COR-L47 (cell line): ENCODE results near the gene GP1BA.
"Not testable (repeated sequence)": the region's sequence is repeated elsewhere in the genome, so short reads cannot be mapped to it uniquely, and the experiment has no call there.

Source experiments
- DNase-seq: peaks from one replicate; lab custom pipeline; 2025; lab: John Stamatoyannopoulos, UW

The GP1BA gene

DNA sequence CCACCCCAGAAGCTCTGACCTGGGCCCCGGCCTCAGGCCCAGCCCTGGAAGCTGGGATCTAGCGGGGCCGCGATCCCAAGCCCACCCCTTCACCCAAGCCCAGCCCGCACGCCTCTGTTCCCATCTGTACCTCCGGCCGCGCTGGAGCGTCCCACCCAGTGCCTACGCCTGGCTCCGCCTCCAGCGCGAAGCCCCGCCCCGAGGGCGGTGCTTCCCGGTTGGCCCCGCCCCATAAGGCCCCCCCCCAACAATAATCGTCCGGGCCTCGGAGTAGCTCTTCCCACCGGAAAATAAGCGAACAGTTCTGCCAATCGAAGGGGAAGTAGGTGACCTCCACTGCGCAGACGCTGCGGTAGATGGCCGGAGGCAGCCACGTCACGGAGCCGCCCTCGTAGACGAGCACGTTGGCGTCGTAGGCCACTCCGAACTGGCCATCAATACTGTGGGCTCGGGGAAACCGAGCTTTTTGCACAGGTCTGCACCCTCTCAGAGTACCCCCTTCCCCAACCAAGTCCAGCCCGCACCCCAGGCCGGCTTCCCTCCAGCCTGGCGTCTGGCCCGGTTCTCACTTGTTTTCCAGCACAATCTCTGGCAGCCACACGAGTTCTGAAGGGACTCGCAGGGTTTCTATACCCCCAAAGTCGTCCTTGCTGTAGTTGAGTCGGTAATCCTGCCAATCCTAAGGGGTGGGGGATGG is 30.3 kb upstream of the GP1BA start:
- DNase-seq: no peak

DNA sequence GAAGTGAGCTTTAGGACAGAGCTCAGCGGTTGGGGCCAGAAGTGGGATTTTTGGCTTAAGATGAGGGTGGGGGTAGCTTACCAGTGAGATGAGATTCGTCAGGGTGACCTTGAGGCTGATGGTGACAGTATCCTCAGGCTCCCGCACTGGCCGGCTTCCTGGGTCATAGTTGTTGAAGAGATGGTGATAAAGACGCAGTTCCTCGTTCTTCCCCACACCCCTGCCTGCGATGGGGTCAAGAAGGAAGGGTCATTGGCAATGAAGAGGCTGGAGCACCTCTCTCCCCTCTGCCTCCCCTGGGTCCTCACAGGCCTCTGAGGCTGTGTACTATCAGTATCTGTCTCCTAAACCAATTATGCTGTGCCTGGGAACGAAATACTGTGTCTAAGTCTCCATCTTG is 29.5 kb upstream of the GP1BA start:
- no peak for DNase-seq

DNA sequence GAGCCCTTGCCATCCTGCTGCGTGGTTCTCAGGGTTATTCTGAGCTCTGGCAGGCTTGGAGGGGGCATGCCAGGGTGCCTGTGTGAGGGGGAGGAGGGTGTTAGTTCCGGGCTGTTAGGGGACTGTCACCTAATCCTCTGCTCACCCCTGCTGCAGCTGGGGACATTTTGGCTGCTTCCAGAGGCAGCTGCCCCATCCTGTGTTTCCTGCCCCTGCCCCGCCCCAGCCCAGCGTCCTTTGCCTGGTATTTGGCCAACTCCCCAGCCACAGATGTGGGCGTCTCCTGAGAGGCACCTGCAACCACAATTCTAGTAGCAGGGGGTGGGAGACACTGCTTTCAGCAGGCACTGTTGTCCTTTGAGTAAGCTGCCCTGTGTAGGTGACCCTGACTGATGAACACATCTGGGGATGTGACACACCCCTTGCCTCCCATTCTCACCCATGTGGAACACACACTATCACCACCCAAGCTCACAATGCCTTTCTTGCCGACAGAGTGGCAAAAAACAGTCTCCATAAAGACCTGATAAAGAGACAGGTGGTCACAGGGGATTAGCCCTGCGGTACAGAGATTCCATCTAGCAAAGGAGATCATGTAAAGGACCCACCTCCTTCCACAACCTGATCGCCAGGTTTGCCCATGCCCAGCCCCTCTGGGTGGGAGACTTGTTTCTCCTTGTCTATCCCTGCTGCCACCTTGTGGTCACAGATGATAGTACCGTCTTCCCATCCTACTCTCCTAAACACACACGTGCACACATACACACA is 28.8 kb upstream of the GP1BA start, which contains the start of gene CHRNE:
Gene CHRNE, minus strand, starts transcription at position 48 of the 768 bp plus-strand sequence. Its CDS starts 35 bp downstream, at position 13.
- DNase-seq: peak; percentile 52

DNA sequence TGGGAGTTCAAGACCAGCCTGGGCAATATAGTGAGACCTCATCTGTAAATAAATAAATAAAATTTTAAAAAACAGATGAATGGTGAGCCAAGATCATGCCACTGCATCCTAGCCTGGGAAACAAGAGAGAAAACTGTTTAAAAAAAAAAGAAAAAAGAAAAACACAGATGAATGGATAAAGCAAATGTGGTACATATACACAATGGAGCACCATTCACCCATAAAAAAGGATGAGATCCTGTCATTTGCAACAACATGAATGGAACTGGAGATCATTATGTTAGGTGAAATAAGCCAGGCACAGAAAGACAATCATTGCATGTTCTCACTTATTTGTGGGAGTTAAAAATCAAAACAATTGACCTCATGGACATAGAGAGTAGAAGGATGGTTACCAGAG is 25.4 kb upstream of the GP1BA start:
- not testable (repeated sequence) for DNase-seq

DNA sequence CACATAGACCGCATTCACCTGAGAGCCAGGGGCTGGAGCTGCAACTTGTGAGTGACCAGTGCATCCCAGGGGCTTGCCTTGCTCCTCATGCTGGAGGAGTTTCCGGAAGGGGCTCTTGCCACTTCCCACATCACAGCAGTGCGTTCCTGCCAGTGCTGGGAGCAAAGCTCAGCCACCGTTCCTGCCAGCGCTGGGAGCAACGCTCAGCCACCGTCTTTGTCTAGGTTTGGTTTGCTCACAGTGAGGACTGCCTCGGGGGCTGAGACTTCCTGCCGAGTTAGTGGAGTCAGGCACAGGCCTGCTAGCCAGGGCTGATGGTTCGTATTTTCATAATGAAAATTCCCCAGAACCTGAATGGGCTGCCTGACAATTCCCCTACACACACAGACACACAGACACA is 23.8 kb upstream of the GP1BA start:
- DNase-seq: peak; percentile 21

DNA sequence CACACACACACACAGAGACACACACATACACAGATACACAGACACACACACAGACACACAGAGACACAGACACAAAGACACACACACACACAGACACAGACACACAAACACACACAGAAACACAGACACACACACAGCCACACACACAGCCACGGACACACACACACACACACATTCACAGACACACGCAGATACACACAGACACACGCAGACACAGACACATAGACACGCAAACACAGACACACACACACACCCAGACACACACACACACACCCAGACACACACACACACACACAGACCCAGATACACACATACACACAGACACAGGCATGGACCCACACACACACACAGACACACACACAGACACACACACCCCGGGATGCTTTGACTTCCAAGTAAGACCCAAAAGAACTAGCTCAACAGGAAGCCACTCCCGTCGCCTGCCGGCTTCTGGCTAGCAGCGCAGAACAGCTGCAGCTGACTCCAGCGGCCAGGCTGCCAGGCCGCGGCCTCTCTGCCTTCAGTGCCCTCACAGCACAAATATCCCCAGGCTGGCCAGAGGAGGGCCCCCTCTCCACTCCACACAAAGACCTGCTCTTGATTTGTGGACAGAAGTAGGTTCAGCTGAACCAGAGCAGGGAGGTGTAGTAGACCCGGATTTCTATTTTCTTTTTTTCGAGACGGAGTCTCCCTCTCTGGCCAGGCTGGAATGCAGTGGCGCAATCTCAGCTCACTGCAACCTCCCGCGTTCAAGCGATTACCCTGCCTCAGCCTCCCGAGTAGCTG is 23.2 kb upstream of the GP1BA start:
- peak; percentile 46 for DNase-seq

DNA sequence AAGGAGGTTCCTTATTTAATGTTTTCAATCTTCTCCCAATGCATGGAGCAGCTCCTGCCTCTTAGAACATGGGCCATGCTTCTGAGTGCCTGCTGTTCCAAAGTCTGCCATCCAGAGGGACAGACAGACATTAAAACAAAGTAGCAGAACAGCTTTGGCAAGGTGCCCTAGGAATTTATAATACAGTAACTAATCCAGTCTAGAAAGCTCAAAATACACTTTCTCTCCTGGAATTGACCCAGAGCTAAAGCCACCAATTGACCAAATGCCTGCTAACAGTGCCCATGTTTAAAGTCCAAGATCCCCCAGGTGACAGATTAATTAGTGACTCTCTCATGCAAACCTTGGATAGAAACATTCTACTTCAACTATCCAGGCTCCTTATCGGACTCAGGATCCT is 18.1 kb upstream of the GP1BA start:
- DNase-seq: no peak

DNA sequence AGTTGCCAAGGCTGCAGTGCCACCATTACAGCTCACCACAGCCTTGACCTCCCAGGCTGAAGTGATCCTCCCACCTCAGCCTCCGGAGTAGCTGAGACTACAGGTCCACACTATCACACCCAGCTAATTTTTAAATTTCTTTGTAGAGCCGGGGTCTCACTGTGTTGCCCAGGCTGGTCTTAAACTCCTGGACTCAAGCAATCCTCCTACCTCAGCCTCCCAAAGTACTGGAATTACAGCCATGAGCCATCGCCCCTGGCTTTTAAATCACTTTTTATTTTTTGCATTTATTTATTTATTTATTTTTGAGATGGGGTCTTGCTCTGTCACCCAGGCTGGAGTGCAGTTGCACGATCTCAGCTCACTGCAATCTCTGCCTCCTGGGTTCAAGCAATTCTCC is 17.5 kb upstream of the GP1BA start:
- DNase-seq: not testable (repeated sequence)

DNA sequence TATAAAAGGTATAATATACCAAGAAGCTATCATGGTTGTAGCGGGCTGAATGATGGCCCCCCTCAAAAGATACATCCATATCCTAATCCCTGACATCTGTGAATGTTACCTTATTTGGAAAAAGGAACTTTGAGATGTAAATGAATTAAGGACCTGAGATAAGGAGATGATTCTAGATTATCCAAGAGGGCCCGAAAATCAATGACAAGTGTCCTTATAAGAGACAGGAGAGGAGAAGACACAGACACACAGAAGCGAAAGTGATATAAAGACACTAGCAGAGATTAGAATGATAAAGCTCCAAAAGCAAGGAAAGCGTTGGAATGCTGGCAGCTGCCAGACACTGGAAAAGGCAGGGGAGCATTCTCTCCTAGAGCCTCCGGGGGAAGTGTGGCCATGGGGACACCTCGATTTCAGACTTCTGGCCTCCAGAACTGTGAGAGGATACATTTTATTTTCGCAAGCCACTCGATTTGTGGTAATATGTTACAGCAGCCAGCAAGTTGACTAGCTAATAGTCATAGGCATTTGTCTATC is 12.5 kb upstream of the GP1BA start:
- DNase-seq: no peak

DNA sequence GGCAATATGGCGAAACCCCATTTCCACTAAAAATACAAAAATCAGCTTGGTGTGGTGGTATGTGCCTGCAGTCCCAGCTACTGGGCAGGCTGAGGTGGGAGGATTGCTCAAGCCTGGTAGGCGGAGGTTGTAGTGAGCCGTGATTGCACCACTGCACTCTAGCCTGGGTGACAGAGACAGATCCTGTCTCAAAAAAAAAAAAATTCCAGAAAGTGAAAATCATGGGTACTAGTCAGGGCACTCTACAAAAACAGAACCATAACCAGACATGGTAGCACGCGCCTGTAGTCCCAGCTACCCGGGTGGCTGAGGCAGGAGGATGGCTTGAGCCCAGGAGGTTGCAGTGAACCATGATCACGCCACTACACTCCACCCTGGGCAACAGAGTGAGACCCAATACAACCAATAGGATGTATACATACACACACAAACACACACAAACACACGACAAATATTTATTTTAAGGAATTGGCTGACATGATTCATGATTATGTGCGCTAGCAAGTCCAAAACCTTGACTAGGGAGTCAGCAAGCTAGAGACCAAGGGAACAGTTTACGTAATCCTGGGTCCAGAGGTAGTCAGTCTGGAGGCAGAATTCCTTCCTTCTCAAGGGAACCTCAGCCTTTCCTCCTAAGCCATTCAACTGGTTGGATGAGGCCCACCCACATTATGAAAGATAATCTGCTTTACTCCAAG is 11.6 kb upstream of the GP1BA start:
- no peak for DNase-seq

DNA sequence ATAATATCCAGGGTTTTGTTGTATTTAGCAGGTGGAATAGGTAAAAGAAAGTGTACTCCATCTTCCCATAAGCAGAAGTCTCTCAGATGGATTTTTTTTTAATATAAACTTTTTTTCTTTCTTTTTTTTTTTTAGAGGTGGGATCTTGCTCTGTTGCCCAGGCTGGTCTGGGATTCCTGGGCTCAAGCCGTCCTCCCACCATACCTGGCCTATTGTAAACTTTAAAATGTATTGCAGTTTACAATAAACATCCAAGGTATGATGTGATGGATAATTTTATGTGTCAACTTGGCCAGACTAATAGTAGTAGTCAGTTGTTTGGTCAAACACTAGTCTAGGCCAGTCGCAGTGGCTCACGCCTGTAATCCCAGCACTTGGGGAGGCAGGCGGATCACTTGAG is 10.8 kb upstream of the GP1BA start:
- DNase-seq: no peak

DNA sequence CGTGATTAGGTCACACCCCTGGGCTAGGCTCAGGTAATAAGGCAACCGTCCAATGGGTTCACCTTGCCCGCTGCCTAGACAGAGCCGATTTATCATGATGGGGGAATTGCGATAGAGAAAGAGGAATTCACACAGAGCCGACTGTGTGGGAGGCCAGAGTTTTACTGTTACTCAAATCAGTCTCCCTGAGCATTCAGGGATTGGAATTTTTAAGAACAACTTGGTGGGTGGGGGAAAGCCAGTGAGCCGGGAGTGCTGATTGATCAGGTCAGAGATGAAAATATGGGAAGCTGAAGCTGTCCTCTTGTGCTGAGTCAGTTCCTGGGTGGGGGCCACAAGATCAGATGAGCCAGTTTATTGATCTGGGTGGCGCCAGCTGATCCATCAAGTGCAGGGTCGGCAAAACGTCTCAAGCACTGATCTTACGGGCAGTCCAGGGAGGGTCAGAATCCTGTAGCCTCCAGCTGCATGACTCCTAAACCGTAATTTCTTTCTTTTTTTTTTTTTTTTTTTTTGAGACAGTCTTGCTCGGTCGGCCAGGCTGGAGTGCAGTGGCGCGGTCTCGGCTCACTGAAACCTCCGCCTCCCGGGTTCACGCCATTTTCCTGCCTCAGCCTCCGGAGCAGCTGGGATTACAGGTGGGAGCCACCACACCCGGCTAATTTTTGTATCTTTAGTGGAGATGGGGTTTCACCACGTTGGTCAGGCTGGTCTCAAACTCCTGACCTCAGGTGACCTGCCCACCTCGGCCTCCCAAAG is 5.3 kb upstream of the GP1BA start:
- DNase-seq: not testable (repeated sequence)

DNA sequence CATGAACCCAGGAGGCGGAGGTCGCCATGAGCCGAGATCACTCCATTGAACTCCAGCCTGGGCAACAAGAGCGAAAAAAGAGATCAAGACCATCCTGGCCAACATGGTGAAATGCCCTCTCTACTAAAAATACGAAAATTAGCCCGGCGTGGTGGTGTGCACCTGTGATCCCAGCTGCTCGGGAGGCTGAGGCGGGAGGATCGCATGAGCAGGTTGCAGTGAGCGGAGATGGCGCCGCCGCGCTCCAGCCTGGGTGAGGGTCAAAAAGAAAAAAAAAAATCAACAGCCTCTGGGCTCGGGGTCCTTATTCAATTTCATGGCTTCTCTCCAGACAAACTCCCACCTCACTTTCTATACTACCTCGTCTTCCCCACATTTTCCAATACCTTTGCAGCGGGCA is 3.2 kb upstream of the GP1BA start:
- DNase-seq: no peak

DNA sequence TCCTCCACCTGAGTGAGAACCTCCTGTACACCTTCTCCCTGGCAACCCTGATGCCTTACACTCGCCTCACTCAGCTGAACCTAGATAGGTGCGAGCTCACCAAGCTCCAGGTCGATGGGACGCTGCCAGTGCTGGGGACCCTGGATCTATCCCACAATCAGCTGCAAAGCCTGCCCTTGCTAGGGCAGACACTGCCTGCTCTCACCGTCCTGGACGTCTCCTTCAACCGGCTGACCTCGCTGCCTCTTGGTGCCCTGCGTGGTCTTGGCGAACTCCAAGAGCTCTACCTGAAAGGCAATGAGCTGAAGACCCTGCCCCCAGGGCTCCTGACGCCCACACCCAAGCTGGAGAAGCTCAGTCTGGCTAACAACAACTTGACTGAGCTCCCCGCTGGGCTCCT is 679 bp downstream of the GP1BA start:
- DNase-seq: no peak

DNA sequence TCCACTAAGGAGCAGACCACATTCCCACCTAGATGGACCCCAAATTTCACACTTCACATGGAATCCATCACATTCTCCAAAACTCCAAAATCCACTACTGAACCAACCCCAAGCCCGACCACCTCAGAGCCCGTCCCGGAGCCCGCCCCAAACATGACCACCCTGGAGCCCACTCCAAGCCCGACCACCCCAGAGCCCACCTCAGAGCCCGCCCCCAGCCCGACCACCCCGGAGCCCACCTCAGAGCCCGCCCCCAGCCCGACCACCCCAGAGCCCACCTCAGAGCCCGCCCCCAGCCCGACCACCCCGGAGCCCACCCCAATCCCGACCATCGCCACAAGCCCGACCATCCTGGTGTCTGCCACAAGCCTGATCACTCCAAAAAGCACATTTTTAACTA is 1.6 kb downstream of the GP1BA start:
- DNase-seq: no peak

DNA sequence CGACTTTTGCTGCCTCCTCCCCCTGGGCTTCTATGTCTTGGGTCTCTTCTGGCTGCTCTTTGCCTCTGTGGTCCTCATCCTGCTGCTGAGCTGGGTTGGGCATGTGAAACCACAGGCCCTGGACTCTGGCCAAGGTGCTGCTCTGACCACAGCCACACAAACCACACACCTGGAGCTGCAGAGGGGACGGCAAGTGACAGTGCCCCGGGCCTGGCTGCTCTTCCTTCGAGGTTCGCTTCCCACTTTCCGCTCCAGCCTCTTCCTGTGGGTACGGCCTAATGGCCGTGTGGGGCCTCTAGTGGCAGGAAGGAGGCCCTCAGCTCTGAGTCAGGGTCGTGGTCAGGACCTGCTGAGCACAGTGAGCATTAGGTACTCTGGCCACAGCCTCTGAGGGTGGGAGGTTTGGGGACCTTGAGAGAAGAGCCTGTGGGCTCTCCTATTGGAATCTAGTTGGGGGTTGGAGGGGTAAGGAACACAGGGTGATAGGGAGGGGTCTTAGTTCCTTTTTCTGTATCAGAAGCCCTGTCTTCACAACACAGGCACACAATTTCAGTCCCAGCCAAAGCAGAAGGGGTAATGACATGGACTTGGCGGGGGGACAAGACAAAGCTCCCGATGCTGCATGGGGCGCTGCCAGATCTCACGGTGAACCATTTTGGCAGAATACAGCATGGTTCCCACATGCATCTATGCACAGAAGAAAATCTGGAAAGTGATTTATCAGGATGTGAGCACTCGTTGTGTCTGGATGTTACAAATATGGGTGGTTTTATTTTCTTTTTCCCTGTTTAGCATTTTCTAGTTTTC is 2.3 kb downstream of the GP1BA start:
- no peak for DNase-seq

DNA sequence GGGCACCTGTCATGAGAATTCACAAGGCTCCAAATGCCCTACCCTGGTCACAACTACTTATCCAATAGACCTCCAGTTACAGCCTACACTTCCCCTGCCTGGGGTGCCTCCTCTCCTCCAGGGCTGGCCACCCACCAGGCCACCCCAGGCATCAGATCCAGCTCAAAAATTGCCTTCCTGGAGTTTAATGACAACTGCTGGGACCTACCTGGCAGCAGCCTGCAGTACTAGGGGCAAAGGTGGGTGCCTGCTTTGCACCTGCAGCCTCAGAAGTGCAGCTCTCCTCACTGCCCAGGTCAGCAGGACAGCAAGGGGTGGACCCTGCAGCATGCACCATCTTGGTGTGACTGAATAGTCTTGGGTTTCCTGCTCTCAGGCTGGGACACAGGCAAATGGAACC is 3.6 kb downstream of the GP1BA start:
- no peak for DNase-seq

DNA sequence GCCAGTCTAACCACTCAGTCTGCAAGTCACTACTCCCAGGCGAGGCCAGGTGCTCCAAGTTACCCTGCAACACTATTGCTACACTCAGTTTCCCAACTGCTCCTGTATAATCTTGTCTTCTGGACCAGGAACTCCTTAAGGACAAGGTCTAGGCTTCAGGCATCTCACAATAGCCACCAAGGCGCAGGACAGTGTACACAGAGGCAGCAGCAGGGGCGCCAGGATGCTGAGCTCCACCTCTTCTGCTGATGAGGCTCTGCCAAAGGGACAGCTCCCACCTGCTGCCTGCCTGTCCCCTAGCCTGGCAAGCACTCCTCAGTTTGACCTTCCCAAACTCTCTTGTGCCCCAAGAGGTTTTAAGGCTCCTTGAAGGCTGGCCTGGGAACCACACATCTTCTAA is 4.4 kb downstream of the GP1BA start:
- no peak for DNase-seq

DNA sequence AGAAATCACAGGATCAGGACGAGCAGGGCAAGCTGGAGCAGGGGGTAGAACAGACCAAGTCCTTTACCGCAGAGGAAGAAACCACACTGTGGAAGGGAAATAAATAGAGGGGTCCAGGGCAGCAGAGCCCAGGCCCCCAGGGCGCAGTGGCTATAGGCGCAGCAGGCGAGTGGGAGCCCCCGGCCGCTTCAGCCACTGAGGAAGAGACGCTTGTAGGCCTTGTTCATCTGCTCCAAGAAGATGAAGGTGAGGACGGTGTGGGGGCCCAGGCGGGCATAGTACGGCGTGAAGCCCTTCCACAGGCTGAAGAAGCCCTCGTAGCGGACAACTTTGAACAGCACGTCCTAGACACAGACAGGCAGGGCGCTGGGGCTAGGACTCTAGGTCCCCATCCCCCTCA is 5.5 kb downstream of the GP1BA start:
- no peak for DNase-seq

DNA sequence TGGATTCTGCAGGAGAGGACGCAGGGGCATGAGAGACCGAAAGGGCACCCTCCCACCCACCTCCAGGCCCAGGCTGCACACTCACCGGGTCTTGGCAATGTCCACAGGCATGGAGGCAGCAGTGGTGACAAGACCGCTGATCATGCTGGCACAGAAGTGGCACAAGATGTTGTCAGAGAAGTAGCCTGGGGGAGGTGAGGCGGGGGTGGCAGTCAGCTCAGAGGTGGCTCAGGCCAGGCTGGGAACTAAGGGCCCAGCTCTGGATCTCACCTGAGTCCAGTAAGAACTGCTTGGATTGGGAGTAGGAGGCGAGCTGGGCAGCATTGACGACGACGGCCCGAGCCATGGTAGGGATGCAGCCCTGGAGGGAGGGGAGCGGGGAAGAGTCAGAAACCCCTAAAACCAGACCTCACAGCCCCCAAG is 6.0 kb downstream of the GP1BA start:
- no peak for DNase-seq
